NCI-H2107 treated with DMSO at 0.1 percent for 48 hours (cell line): ENCODE results near the gene PRKAG3.

Experiments
- DNase-seq: peaks from one replicate; lab custom pipeline; 2025; ENCODE audit not compliant: unreplicated experiment; lab: John Stamatoyannopoulos, UW

Gene PRKAG3

GRCh38 chr2:218831378-218831990 lies at the start of gene PRKAG3:
Gene PRKAG3, minus strand, starts transcription at chr2:218831803.
- no peak for DNase-seq

- DNase-seq: no peak
These were observed 49.4 kb upstream of the PRKAG3 start for GRCh38 chr2:218880859-218881594.

DNA sequence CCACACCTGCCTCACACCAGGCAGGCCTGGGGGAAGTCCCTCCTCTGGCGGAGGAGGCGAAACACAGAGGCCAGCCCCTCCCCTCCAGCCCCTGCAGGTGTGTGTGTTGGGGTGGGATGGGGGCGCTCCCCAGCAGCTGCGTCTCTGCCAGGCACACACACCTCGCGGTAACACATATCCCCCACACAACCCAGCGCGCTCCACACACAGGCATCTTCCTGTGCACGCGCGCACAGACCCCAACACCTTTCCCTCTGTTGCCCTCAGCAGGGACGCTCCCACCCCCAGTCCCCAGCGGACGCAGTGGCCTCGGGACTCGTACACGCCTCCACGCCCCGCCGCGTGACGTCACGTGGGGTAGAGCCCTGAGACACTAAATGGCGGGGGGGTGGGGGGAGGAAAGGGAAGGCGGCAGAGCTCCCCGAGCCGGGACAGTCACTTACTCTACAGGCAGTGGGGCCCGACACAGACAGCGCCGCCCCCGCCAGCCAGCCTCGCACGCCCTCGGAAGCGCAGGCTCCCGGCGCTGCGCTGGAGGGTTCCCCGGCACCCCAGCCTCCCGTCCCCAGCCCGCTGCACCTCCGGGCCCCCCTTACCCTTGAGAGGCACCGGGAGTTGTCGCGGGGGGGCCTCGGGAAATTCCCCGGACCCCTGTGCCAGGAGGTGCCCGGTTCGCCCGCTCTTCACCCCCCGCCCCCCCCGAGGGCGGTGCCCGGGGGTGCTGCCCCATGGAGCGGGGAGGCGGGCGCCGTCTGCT lies 48.7 kb upstream of the PRKAG3 start, which contains the start of gene WNT10A:
Gene WNT10A, plus strand, starts transcription at position 751 of the 757 bp plus-strand sequence. CDS start 144 bp downstream, outside the sequence.
- peak; percentile 36 for DNase-seq

- DNase-seq: no peak
These were observed 48.1 kb upstream of the PRKAG3 start for GRCh38 chr2:218879776-218880101.

GRCh38 chr2:218878926-218879761 lies 47.5 kb upstream of the PRKAG3 start:
- no peak for DNase-seq

DNA sequence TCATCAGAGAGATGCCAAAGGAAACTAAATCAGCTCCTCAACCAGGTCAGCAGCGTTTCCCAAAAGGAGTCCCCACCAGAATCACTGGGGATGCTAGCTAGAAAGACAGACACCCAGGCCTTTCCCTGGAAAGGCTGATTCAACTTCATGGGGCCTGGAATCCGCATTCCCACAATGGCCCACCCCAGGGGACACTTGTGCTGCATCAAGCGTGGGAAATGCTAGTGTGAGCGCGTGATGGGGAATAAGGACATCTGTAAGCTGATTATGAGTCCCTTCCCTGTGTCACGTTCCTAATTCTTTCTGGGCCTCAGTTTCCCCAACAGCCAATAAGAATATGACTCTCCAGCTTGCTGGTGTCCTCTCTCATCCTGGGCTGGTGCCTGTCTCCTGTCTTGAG lies 46.9 kb upstream of the PRKAG3 start:
- DNase-seq: no peak

GRCh38 chr2:218877891-218878290 lies 46.3 kb upstream of the PRKAG3 start:
- no peak for DNase-seq

- DNase-seq: no peak
These were observed 45.7 kb upstream of the PRKAG3 start for GRCh38 chr2:218877331-218877730.

- peak; percentile 66 for DNase-seq
These were observed 45.1 kb upstream of the PRKAG3 start for GRCh38 chr2:218876562-218877219.

DNA sequence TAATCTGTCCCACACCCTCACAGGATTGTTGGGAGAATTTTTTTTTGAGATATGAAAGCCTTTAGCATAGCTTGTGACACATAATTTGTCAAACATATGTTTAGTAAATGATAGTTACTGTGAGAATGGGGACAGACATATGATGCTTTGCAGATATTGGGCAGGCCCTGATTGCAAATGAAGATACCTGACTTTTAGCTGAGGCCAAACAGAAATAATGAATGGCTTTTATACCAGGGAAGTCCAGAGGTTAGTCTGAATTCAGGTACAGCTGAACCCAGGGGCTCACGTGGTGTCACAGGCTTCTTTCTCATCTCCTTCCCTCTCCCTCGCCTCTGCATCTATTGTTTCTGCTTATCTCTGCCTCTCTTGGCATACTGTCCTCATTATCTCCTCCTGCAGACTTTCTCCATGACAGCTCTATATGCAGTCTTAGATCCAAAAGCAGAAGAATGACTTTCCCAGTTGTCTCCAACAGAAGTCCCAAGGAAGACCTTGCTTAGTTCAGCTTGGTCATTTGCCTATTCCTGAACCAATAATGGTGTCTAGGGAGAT lies 44.2 kb upstream of the PRKAG3 start:
- DNase-seq: no peak

DNA sequence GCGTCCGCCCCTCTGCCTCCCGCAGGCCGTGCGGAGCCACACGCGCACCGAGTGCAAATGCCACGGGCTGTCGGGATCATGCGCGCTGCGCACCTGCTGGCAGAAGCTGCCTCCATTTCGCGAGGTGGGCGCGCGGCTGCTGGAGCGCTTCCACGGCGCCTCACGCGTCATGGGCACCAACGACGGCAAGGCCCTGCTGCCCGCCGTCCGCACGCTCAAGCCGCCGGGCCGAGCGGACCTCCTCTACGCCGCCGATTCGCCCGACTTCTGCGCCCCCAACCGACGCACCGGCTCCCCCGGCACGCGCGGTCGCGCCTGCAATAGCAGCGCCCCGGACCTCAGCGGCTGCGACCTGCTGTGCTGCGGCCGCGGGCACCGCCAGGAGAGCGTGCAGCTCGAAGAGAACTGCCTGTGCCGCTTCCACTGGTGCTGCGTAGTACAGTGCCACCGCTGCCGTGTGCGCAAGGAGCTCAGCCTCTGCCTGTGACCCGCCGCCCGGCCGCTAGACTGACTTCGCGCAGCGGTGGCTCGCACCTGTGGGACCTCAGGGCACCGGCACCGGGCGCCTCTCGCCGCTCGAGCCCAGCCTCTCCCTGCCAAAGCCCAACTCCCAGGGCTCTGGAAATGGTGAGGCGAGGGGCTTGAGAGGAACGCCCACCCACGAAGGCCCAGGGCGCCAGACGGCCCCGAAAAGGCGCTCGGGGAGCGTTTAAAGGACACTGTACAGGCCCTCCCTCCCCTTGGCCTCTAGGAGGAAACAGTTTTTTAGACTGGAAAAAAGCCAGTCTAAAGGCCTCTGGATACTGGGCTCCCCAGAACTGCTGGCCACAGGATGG lies 42.0 kb upstream of the PRKAG3 start:
- no peak for DNase-seq

- DNase-seq: no peak
These were observed 41.2 kb upstream of the PRKAG3 start for GRCh38 chr2:218872645-218873358.

GRCh38 chr2:218871345-218872302 lies 40.0 kb upstream of the PRKAG3 start:
- DNase-seq: no peak

GRCh38 chr2:218870984-218871344 lies 39.4 kb upstream of the PRKAG3 start:
- DNase-seq: no peak

- DNase-seq: no peak
These were observed 37.5 kb upstream of the PRKAG3 start for GRCh38 chr2:218869064-218869463.

GRCh38 chr2:218867900-218868299 lies 36.3 kb upstream of the PRKAG3 start:
- no peak for DNase-seq

GRCh38 chr2:218865999-218866398 lies 34.4 kb upstream of the PRKAG3 start:
- no peak for DNase-seq

GRCh38 chr2:218865396-218865795 lies 33.8 kb upstream of the PRKAG3 start:
- DNase-seq: no peak
